ENCODE measurements around the gene SENP6.

GRCh38 chr6:75748003-75748742, 146.5 kb downstream of the SENP6 start:
- TF ChIP-seq ZNF624 (tag by site-specific recombination; IDR thresholded peaks at IDR 0.05) (no peak), RBAK (tag by site-specific recombination; IDR thresholded peaks at IDR 0.05) (no peak), ZNF138 (tag by site-specific recombination; IDR thresholded peaks at IDR 0.05; ENCODE audit: borderline replicate concordance) (no peak), TCF7L2 (IDR thresholded peaks at IDR 0.05; ENCODE audit: borderline replicate concordance, low read depth, low read length) (no peak), ZNF785 (tag by site-specific recombination; IDR thresholded peaks at IDR 0.05) (no peak), ZNF449 (tag by site-specific recombination; IDR thresholded peaks at IDR 0.05) (no peak), PRDM1 (tag by site-specific recombination; IDR thresholded peaks at IDR 0.05) (no peak), ZNF792 (tag by site-specific recombination; IDR thresholded peaks at IDR 0.05) (no peak), FEZF1 (tag by site-specific recombination; IDR thresholded peaks at IDR 0.05) (no peak), ZFHX2 (tag by site-specific recombination; conservative IDR thresholded peaks at IDR 0.05) (no peak), KLF10 (tag by site-specific recombination; IDR thresholded peaks at IDR 0.05) (no peak)
- TF ChIP-seq, protein P1, sequence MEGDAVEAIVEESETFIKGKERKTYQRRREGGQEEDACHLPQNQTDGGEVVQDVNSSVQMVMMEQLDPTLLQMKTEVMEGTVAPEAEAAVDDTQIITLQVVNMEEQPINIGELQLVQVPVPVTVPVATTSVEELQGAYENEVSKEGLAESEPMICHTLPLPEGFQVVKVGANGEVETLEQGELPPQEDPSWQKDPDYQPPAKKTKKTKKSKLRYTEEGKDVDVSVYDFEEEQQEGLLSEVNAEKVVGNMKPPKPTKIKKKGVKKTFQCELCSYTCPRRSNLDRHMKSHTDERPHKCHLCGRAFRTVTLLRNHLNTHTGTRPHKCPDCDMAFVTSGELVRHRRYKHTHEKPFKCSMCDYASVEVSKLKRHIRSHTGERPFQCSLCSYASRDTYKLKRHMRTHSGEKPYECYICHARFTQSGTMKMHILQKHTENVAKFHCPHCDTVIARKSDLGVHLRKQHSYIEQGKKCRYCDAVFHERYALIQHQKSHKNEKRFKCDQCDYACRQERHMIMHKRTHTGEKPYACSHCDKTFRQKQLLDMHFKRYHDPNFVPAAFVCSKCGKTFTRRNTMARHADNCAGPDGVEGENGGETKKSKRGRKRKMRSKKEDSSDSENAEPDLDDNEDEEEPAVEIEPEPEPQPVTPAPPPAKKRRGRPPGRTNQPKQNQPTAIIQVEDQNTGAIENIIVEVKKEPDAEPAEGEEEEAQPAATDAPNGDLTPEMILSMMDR (tag by site-specific recombination; IDR thresholded peaks at IDR 0.05), result no peak

Data from HEK293 (cell line).